Fibroblast of lung (primary cell): ENCODE results near the gene COPS6. TPM values are rescaled to one million over a fixed set of nuclear protein-coding genes. Genes with fewer than 3 reads are reported as not detected.

Source experiments
- DNase-seq, 2 donors: peaks; one replicate each; pipeline versions ENCODE4 v3.0.0 to v3.0.0-alpha.2; 2010; ENCODE audit warnings: low read depth in 2 of 2
- H2AFZ ChIP-seq: 2 replicates; pipeline ENCODE4 v1.5.1; 2012; ENCODE audit warnings: low read length, control low read depth, inconsistent platforms
- H3K27ac ChIP-seq: 2 replicates; pipeline ENCODE4 v1.5.1; 2011; ENCODE audit warnings: low read length, control low read depth; ENCODE audit not compliant: insufficient read depth
- H3K27me3 ChIP-seq: 2 replicates; pipeline ENCODE4 v1.5.1; 2011; ENCODE audit warnings: mild to moderate bottlenecking, low read length; ENCODE audit not compliant: control insufficient read depth, insufficient read depth
- H3K36me3 ChIP-seq: 2 replicates; pipeline ENCODE4 v1.5.1; 2011; ENCODE audit warnings: low read length; ENCODE audit not compliant: control insufficient read depth, insufficient read depth
- H3K4me1 ChIP-seq: 2 replicates; pipeline ENCODE4 v1.5.1; 2011; ENCODE audit warnings: low read length; ENCODE audit not compliant: control insufficient read depth, insufficient read depth; ENCODE audit errors: extremely low read depth
- H3K4me2 ChIP-seq: 2 replicates; pipeline ENCODE4 v1.5.1; 2011; ENCODE audit warnings: low read length, control low read depth; ENCODE audit not compliant: insufficient read depth; ENCODE audit errors: extremely low read depth
- H3K4me3 ChIP-seq, 4 experiments: fragments of 200-600 bp in 1 of 4; sonication (generic) in 1 of 4; replicated peaks in 1 of 4; 2 replicates each; pipeline ENCODE4 v1.5.1; 2011 to 2016; ENCODE audit warnings: low read length in 4 of 4, low read depth in 3 of 4, mild to moderate bottlenecking in 3 of 4, control low read depth in 2 of 4, inconsistent platforms in 1 of 4, mixed read lengths in 1 of 4; ENCODE audit not compliant: insufficient read depth in 1 of 4; ENCODE audit errors: control extremely low read depth in 1 of 4
- H3K79me2 ChIP-seq: 2 replicates; pipeline ENCODE4 v1.5.1; 2012; ENCODE audit warnings: mild to moderate bottlenecking, low read length, inconsistent platforms; ENCODE audit not compliant: control insufficient read depth, insufficient read depth
- H3K9ac ChIP-seq: 2 replicates; pipeline ENCODE4 v1.5.1; 2011; ENCODE audit warnings: mild to moderate bottlenecking, low read length, control low read depth; ENCODE audit not compliant: insufficient read depth
- H3K9me3 ChIP-seq: 2 replicates; pipeline ENCODE4 v1.5.1; 2012; ENCODE audit warnings: low read depth, low read length; ENCODE audit not compliant: control insufficient read depth, insufficient read depth
- H4K20me1 ChIP-seq: 2 replicates; pipeline ENCODE4 v1.5.1; 2011; ENCODE audit warnings: low read length; ENCODE audit not compliant: control insufficient read depth, insufficient read depth; ENCODE audit errors: extremely low read depth
- EZH2 ChIP-seq: IDR thresholded peaks from 2 replicates; pipeline ENCODE4 v1.5.1; 2012; ENCODE audit warnings: low read length, control low read depth, mild to moderate bottlenecking; ENCODE audit errors: missing control alignments
- polyA plus RNA-seq, 2 donors: library from polyadenylated mRNA; depleted of rRNA in 1 of 2; stranded (reverse) in 1 of 2; unstranded in 1 of 2; fragments of >200 nt; gene quantifications; 2 replicates each; pipeline ENCODE4 v1.2.1, GENCODE V29; 2011 to 2012; ENCODE audit warnings: missing spikeins in 1 of 2
- total RNA-seq: library from RNA; depleted of rRNA; stranded (reverse); fragments of >200 nt; gene quantifications from 2 replicates; pipeline ENCODE4 v1.2.1, GENCODE V29; 2014
- TF ChIP-seq, protein P1 (sequence below), 2 donors: IDR thresholded peaks in 1 of 2; conservative IDR thresholded peaks in 1 of 2; 1 replicate in 1 of 2; 2 replicates in 1 of 2; pipeline ENCODE4 v1.5.1; 2011 to 2012; ENCODE audit warnings: low read length in 2 of 2, control low read depth in 1 of 2, inconsistent platforms in 1 of 2, low read depth in 1 of 2, mild to moderate bottlenecking in 1 of 2

COPS6 gene
- total and polyA plus RNA-seq, 2 donors (not counting 1 experiment from before 2014, with no cell fraction given): 71.0 to 188 TPM

DNA sequence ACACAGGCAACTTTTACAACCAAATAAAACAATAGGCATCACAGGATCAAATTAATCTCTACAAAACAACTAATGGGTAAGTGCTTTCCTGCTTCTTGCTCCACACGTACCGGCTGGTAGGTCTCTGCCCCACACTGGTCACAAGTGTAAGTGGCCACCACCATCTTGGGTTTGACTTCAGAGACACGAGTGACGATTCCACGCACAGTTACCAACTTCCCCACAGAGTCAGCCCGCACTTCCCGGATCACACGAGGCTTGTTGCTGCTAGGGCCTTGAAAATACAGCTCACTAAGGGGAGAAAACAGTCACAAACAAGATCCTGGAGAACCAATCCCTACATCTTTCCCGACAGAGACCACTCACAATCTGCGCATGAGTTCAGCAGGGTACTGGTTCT, 10.1 kb downstream of the COPS6 start:
- no peak overlapping the region for H3K9ac ChIP-seq
- H3K4me1 ChIP-seq: peaks cover 7% of the 10 kb centered on the region

DNA sequence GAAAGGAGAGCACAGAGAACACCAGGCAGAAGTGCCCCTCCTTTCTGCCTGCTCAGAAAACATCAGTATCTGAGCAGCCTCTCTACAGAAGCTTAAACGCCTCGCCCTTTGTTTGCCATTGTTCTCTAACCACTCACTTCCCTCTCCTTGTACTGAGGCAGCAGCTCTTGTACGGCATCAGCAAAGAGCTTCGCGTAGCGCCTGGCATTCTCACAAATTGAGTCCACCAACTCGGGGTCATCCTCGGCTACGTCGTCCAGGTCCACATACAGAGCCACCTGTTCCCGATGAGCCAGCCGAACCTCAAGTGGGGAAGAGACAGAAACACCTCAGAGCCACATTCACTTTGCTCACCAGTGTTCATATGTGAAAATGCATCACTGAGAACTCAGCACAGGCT, 10.7 kb downstream of the COPS6 start:
- Histone ChIP-seq H3K79me2 (peaks cover 30% of the 10 kb centered on the region), H3K4me2 (peak overlapping the region; percentile 79), H4K20me1 (no peaks in the 10 kb centered on the region), H3K36me3 (peaks cover 29% of the 10 kb centered on the region), H2AFZ (no peak overlapping the region), H3K27ac (no peak overlapping the region), H3K4me1 (peaks cover 7% of the 10 kb centered on the region), H3K4me3 (peak overlapping the region; percentile 77 to 90 (median 84)), H3K9ac (no peak overlapping the region), H3K9me3 (no peaks in the 10 kb centered on the region), H3K27me3 (no peaks in the 10 kb centered on the region)
- DNase-seq: no peak
- TF ChIP-seq, protein P1, sequence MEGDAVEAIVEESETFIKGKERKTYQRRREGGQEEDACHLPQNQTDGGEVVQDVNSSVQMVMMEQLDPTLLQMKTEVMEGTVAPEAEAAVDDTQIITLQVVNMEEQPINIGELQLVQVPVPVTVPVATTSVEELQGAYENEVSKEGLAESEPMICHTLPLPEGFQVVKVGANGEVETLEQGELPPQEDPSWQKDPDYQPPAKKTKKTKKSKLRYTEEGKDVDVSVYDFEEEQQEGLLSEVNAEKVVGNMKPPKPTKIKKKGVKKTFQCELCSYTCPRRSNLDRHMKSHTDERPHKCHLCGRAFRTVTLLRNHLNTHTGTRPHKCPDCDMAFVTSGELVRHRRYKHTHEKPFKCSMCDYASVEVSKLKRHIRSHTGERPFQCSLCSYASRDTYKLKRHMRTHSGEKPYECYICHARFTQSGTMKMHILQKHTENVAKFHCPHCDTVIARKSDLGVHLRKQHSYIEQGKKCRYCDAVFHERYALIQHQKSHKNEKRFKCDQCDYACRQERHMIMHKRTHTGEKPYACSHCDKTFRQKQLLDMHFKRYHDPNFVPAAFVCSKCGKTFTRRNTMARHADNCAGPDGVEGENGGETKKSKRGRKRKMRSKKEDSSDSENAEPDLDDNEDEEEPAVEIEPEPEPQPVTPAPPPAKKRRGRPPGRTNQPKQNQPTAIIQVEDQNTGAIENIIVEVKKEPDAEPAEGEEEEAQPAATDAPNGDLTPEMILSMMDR (conservative IDR thresholded peaks at IDR 0.05 in 1 of 2, IDR thresholded peaks at IDR 0.05 in 1 of 2; ENCODE audit: low read depth in 1 of 2, low read length in 2 of 2): no peak
- TF ChIP-seq EZH2: no peak

More for the DNA sequence above, 10.1 kb downstream of the COPS6 start:
- Histone ChIP-seq H3K79me2 (peaks cover 33% of the 10 kb centered on the region), H2AFZ (no peak overlapping the region), H3K4me2 (no peak overlapping the region), H3K27me3 (no peaks in the 10 kb centered on the region), H3K27ac (no peak overlapping the region), H3K36me3 (peaks cover 33% of the 10 kb centered on the region), H3K9me3 (no peaks in the 10 kb centered on the region), H3K4me3 (peak overlapping the region in 2 of 4 experiments; percentile 81 to 88), H4K20me1 (no peaks in the 10 kb centered on the region)
- no peak for DNase-seq
- TF ChIP-seq, protein P1 (conservative IDR thresholded peaks at IDR 0.05 in 1 of 2, IDR thresholded peaks at IDR 0.05 in 1 of 2; ENCODE audit: low read depth in 1 of 2, low read length in 2 of 2): no peak
- TF ChIP-seq EZH2: no peak

DNA sequence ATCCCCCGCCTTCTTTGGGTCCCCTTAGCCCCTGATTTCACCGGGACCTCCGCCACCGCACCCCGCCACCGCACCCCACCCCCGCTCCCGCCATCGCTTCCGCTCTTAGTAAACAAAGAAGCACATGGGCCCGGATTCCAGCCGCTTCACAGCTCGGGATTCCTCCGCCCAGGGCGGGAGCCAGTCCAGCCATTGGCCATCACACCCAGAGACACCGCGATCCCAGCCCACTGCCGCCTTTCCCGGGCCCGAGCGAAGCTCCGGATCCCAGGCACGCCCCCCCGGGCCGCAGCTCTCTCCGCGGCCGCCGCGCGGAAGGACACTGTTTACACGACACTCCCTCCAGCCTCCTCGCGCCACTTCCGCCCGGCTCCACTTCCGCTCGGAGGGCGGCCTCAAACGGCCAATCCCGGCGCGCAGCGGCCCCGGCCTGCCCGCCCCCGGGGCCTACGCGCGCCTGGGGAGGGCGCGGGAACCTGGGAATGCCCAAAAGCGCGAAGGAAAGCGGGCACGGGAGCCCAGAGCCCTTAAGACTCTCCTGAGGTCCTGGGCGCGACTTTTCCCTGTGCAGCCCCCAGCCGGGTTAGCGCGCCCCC, 11.7 kb downstream of the COPS6 start:
- Histone ChIP-seq H3K9me3 (no peaks in the 10 kb centered on the region), H3K27ac (peak overlapping the region; percentile 87), H3K27me3 (no peaks in the 10 kb centered on the region), H3K4me3 (peak overlapping the region; percentile 77 to 90 (median 84)), H3K36me3 (peaks cover 26% of the 10 kb centered on the region), H3K4me2 (peak overlapping the region; percentile 89), H2AFZ (no peak overlapping the region), H4K20me1 (no peaks in the 10 kb centered on the region), H3K4me1 (peaks cover 7% of the 10 kb centered on the region), H3K9ac (peak overlapping the region; percentile 77), H3K79me2 (peaks cover 30% of the 10 kb centered on the region)
- DNase-seq: peak; percentile 98 to 99
- no peak for TF ChIP-seq EZH2
- TF ChIP-seq, protein P1 (conservative IDR thresholded peaks at IDR 0.05 in 1 of 2, IDR thresholded peaks at IDR 0.05 in 1 of 2; ENCODE audit: low read depth in 1 of 2, low read length in 2 of 2): no peak
